ENCODE data around the gene USE1.

GRCh38 chr19:17170538-17171297, 44.4 kb upstream of the USE1 start:
- no peak for TF ChIP-seq TAF1 (IDR thresholded peaks at IDR 0.05; ENCODE audit: borderline replicate concordance, low read depth, low read length)
- no peak for TF ChIP-seq POLR2AphosphoS5 (IDR thresholded peaks at IDR 0.05; ENCODE audit: low read depth, low read length)

Measured in GM12892 (cell line).